A549 (cell line): ENCODE results near the gene ADCK2. TPM values are rescaled to one million over a fixed set of nuclear protein-coding genes. Genes with fewer than 3 reads are reported as not detected.

ENCODE experiments used
- ATAC-seq, 2 experiments: fragments of 200-7000 bp in 1 of 2; fragments of >200 bp in 1 of 2; cut with Nextera tagmentation in 1 of 2; cut with Tn5 transposase in 1 of 2; 3 replicates each; pipeline versions ENCODE4 v1.8.0 to v1.9.1; 2018 to 2020; ENCODE audit warnings: mild to moderate bottlenecking in 1 of 2, moderate library complexity in 1 of 2
- CTCF ChIA-PET: fragments of 300-600 bp; sonication (Branson Sonifier 250); formaldehyde crosslinking; extraction: SDS; loops from one replicate; lab custom pipeline; 2021; ENCODE audit warnings: antibody characterized with exemption, inconsistent platforms; lab: Yijun Ruan, JAX
- POLR2A ChIA-PET: fragments of 350-600 bp; formaldehyde crosslinking; extraction: SDS; loops from one replicate; lab custom pipeline; 2021; ENCODE audit warnings: antibody characterized with exemption, inconsistent platforms; lab: Yijun Ruan, JAX
- DNase-seq, 2 experiments: peaks; one replicate each; pipeline versions ENCODE4 v3.0.0 to v3.0.0-alpha.2; 2011 to 2016; ENCODE audit warnings: low read depth in 1 of 2, low spot score in 1 of 2
- FAIRE-seq: peaks from 2 replicates; lab custom pipeline; 2011; peaks lifted over from hg19 to GRCh38; lab: Jason Lieb, UNC
- H3K27ac ChIP-seq, 2 experiments: fragments of >200 bp; sonication (Bioruptor Twin); formaldehyde crosslinking; 3 replicates each; pipeline ENCODE4 v1.5.1; 2016 to 2017
- H3K4me1 ChIP-seq: fragments of >200 bp; sonication (Bioruptor Twin); formaldehyde crosslinking; 3 replicates; pipeline ENCODE4 v1.6.1; 2016
- H3K4me2 ChIP-seq: fragments of >200 bp; sonication (Bioruptor Twin); formaldehyde crosslinking; 3 replicates; pipeline ENCODE4 v1.6.1; 2016
- H3K4me3 ChIP-seq: fragments of >200 bp; sonication (Bioruptor Twin); formaldehyde crosslinking; 3 replicates; pipeline ENCODE4 v1.5.1; 2016
- H3K9me3 ChIP-seq: fragments of >200 bp; sonication (Bioruptor Twin); formaldehyde crosslinking; 3 replicates; pipeline ENCODE4 v1.6.1; 2016
- CBX2 ChIP-seq: fragments of 200-600 bp; sonication (generic); IDR thresholded peaks from 2 replicates; pipeline ENCODE4 v1.6.1; 2016; ENCODE audit warnings: low read depth, mild to moderate bottlenecking, borderline replicate concordance
- CEBPB ChIP-seq, 2 experiments: fragments of >200 bp in 1 of 2; sonication (Bioruptor Twin) in 1 of 2; formaldehyde crosslinking in 1 of 2; IDR thresholded peaks; 2 replicates each; pipeline ENCODE4 v1.6.1; 2012 to 2016
- EHF ChIP-seq: fragments of 250-450 bp; sonication (Bioruptor Pico); IDR thresholded peaks from 2 replicates; pipeline ENCODE4 v1.5.0; 2020; ENCODE audit warnings: mild to moderate bottlenecking
- FOXS1 ChIP-seq: fragments of 250-450 bp; sonication (Bioruptor Pico); IDR thresholded peaks from 2 replicates; pipeline ENCODE4 v1.5.0; 2020; ENCODE audit warnings: mild to moderate bottlenecking, moderate library complexity
- JUN ChIP-seq, 2 experiments: fragments of >200 bp; sonication (Bioruptor Twin); formaldehyde crosslinking; IDR thresholded peaks; 2 replicates in 1 of 2; 3 replicates in 1 of 2; pipeline ENCODE4 v1.6.1; 2016 to 2017
- JUNB ChIP-seq: fragments of >200 bp; sonication (Bioruptor Twin); formaldehyde crosslinking; IDR thresholded peaks from 2 replicates; pipeline ENCODE4 v1.6.1; 2016
- MYC ChIP-seq: IDR thresholded peaks from 2 replicates; pipeline ENCODE4 v1.6.1; 2012; ENCODE audit warnings: mild to moderate bottlenecking, inconsistent platforms, low read length, improper control_type of control experiment, borderline replicate concordance
- NFE2L2 ChIP-seq: fragments of 150-350 bp; conservative IDR thresholded peaks from 2 replicates; pipeline ENCODE4 v1.6.1; 2014; ENCODE audit warnings: low read length
- NR3C1 ChIP-seq: fragments of >200 bp; sonication (Bioruptor Twin); formaldehyde crosslinking; IDR thresholded peaks from 3 replicates; pipeline ENCODE4 v1.6.1; 2017
- RAD21 ChIP-seq, 2 experiments: fragments of >200 bp in 1 of 2; sonication (Bioruptor Twin) in 1 of 2; formaldehyde crosslinking in 1 of 2; IDR thresholded peaks in 1 of 2; conservative IDR thresholded peaks in 1 of 2; 2 replicates in 1 of 2; 3 replicates in 1 of 2; pipeline ENCODE4 v1.6.1; 2012 to 2018; ENCODE audit warnings: inconsistent platforms in 1 of 2
- RFX5 ChIP-seq: fragments of 450-650 bp; IDR thresholded peaks from 2 replicates; pipeline ENCODE4 v1.7.1; 2014; ENCODE audit warnings: antibody characterized with exemption, mild to moderate bottlenecking, moderate library complexity
- SMC3 ChIP-seq: fragments of >200 bp; sonication (Bioruptor Twin); formaldehyde crosslinking; IDR thresholded peaks from 3 replicates; pipeline ENCODE4 v1.6.1; 2018; ENCODE audit warnings: inconsistent platforms
- ZC3H11A ChIP-seq: fragments of 450-650 bp; IDR thresholded peaks from 2 replicates; pipeline ENCODE4 v1.6.1; 2014; ENCODE audit warnings: antibody characterized with exemption, mild to moderate bottlenecking
- WGBS: methylation state at CpG from one replicate; pipeline ENCODE4 v1.1.6; 2017; ENCODE audit errors: missing lambda C conversion rate; 5-methylcytosine and 5-hydroxymethylcytosine counted together
- polyA plus RNA-seq, 4 experiments: library from polyadenylated mRNA; depleted of rRNA in 3 of 4; stranded (reverse); fragments of >200 nt; fragmentation: RNase III in 1 of 4; extraction: RNeasy Plus Mini Kit Qiagen cat#74134 plus additional on column Dnase treatment in 1 of 4; gene quantifications; 2 replicates in 3 of 4; 3 replicates in 1 of 4; pipeline ENCODE4 v1.2.3, GENCODE V29; 2011 to 2017
- TF ChIP-seq, protein P1 (sequence below): fragments of 200-600 bp; sonication (generic); IDR thresholded peaks from 2 replicates; pipeline ENCODE4 v1.6.1; 2016; ENCODE audit warnings: antibody characterized with exemption, mild to moderate bottlenecking, moderate library complexity
- TF ChIP-seq, protein P2 (sequence below): fragments of 250-450 bp; sonication (Bioruptor Pico); IDR thresholded peaks from 2 replicates; pipeline ENCODE4 v1.5.0; 2021; ENCODE audit warnings: mild to moderate bottlenecking, moderate library complexity, borderline replicate concordance
- TF ChIP-seq, protein P3 (sequence below): IDR thresholded peaks from 2 replicates; pipeline ENCODE4 v1.6.1; 2012
- TF ChIP-seq, protein P4 (sequence below): fragments of 450-650 bp; IDR thresholded peaks from 2 replicates; pipeline ENCODE4 v1.6.1; 2014; ENCODE audit warnings: antibody characterized with exemption

Gene ADCK2
- polyA plus RNA-seq, 2 of the 4 experiments (the other 2 are of a cell fraction) = 13.1 to 13.9 TPM

DNA sequence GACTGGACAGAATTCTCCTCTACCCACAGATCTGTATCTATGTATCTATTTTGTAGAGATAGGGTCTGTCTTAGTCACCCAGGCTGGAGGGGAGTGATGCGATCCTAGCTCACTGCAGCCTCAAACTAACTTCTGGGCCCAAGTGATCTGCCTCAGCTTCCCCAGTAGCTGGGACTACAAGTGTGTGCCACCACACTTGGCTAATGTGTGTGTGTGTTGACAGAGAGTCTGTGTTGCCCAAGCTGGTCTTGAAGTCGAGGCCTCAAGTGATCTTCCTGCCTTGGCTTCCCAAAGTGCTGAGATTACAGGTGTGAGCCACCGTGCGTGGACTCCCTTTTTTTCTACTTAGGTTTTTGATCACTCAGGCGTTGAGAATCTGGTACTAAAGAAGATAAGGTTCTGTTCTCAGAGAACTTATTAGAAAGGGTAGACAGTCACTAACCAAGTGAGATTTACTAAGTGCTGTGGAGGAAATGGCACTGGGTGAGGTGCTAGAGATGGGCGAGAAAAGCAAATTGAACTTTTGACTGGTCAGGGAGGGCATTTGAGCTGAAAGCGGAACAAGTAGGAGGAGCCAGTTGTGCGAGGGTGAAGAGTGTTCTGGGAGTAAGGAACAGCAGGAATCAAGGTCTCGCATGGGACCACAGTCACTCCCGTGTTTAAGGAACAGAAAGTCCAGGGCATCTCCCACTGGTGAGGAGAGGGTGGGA, 41.7 kb downstream of the ADCK2 start:
- DNase-seq (no peak), ATAC-seq (no peak), FAIRE-seq (no peak)
- Histone ChIP-seq H3K27ac (no peak overlapping the region), H3K9me3 (no peaks in the 10 kb centered on the region), H3K4me2 (no peak overlapping the region)
- CTCF ChIA-PET = no interaction called here
- 92% methylated on average over 10 of the region's 10 CpGs for WGBS
- TF ChIP-seq NR3C1 (no peak), NFE2L2 (no peak), FOXS1 (CRISPR knock-in tag) (no peak), CBX2 (no peak), SMC3 (no peak), MYC (no peak), RAD21 (conservative IDR thresholded peaks at IDR 0.05 in 1 of 2, IDR thresholded peaks at IDR 0.05 in 1 of 2) (no peak), ZC3H11A (no peak), EHF (CRISPR knock-in tag) (no peak), JUN (IDR thresholded peaks at IDR 0.05) (no peak), CEBPB (IDR thresholded peaks at IDR 0.05) (no peak), JUNB (no peak)
- TF ChIP-seq, protein P1, sequence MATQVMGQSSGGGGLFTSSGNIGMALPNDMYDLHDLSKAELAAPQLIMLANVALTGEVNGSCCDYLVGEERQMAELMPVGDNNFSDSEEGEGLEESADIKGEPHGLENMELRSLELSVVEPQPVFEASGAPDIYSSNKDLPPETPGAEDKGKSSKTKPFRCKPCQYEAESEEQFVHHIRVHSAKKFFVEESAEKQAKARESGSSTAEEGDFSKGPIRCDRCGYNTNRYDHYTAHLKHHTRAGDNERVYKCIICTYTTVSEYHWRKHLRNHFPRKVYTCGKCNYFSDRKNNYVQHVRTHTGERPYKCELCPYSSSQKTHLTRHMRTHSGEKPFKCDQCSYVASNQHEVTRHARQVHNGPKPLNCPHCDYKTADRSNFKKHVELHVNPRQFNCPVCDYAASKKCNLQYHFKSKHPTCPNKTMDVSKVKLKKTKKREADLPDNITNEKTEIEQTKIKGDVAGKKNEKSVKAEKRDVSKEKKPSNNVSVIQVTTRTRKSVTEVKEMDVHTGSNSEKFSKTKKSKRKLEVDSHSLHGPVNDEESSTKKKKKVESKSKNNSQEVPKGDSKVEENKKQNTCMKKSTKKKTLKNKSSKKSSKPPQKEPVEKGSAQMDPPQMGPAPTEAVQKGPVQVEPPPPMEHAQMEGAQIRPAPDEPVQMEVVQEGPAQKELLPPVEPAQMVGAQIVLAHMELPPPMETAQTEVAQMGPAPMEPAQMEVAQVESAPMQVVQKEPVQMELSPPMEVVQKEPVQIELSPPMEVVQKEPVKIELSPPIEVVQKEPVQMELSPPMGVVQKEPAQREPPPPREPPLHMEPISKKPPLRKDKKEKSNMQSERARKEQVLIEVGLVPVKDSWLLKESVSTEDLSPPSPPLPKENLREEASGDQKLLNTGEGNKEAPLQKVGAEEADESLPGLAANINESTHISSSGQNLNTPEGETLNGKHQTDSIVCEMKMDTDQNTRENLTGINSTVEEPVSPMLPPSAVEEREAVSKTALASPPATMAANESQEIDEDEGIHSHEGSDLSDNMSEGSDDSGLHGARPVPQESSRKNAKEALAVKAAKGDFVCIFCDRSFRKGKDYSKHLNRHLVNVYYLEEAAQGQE = no peak
- TF ChIP-seq, protein P2, sequence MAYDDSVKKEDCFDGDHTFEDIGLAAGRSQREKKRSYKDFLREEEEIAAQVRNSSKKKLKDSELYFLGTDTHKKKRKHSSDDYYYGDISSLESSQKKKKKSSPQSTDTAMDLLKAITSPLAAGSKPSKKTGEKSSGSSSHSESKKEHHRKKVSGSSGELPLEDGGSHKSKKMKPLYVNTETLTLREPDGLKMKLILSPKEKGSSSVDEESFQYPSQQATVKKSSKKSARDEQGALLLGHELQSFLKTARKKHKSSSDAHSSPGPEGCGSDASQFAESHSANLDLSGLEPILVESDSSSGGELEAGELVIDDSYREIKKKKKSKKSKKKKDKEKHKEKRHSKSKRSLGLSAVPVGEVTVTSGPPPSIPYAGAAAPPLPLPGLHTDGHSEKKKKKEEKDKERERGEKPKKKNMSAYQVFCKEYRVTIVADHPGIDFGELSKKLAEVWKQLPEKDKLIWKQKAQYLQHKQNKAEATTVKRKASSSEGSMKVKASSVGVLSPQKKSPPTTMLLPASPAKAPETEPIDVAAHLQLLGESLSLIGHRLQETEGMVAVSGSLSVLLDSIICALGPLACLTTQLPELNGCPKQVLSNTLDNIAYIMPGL = no peak
- TF ChIP-seq, protein P3, sequence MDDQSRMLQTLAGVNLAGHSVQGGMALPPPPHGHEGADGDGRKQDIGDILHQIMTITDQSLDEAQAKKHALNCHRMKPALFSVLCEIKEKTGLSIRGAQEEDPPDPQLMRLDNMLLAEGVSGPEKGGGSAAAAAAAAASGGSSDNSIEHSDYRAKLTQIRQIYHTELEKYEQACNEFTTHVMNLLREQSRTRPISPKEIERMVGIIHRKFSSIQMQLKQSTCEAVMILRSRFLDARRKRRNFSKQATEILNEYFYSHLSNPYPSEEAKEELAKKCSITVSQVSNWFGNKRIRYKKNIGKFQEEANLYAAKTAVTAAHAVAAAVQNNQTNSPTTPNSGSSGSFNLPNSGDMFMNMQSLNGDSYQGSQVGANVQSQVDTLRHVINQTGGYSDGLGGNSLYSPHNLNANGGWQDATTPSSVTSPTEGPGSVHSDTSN = no peak
- TF ChIP-seq, protein P4, sequence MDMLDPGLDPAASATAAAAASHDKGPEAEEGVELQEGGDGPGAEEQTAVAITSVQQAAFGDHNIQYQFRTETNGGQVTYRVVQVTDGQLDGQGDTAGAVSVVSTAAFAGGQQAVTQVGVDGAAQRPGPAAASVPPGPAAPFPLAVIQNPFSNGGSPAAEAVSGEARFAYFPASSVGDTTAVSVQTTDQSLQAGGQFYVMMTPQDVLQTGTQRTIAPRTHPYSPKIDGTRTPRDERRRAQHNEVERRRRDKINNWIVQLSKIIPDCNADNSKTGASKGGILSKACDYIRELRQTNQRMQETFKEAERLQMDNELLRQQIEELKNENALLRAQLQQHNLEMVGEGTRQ = no peak
- TF ChIP-seq, all 56 proteins: peak for 0
- no peaks in the 10 kb centered on the region for H3K4me1 ChIP-seq
- no peak overlapping the region for H3K4me3 ChIP-seq
- POLR2A ChIA-PET = no interaction called here

DNA sequence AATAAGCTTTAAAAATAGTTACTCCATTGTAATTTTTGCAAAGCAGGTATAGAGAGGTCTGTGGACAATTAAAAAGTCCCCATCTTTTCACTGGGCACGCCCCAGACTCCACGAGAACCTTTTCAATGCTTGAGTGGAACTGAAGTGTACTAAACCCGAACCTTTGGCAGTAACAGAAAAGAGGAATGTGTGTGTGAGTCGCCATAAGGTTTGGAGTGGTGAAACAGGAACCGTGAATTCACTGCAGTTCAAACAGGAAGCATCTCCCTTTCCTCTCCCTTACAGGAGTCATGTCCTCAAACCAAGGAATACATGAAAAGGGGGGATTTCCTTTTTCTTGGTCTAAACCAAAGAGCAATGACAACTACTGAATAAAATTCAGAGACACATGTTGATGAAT, 47.0 kb downstream of the ADCK2 start:
- H3K4me1 ChIP-seq = no peaks in the 10 kb centered on the region
- no peak overlapping the region for H3K4me2 ChIP-seq
- FAIRE-seq (no peak), DNase-seq (no peak), ATAC-seq (no peak)
- CTCF ChIA-PET = no interaction called here
- 81% methylated on average over 5 of the region's 5 CpGs for WGBS
- H3K4me3 ChIP-seq = no peak overlapping the region
- H3K9me3 ChIP-seq = no peaks in the 10 kb centered on the region
- H3K27ac ChIP-seq = no peak overlapping the region
- TF ChIP-seq NR3C1 = no peak
- TF ChIP-seq CBX2 = no peak
- no peak for TF ChIP-seq RFX5
- TF ChIP-seq, protein P1 = no peak
- TF ChIP-seq EHF (CRISPR knock-in tag) = no peak
- POLR2A ChIA-PET = no interaction called here
